HAP-1 (cell line): Measurements from ENCODE around the gene GNS.
"Not testable (repeated sequence)": the region's sequence is repeated elsewhere in the genome, so short reads cannot be mapped to it uniquely, and the experiment has no call there.

ENCODE experiments used
- DNase-seq, 2 experiments: peaks; one replicate each; pipeline ENCODE4 v3.0.0-alpha.2; 2016 to 2020; ENCODE audit warnings: low spot score in 2 of 2
- H3K27me3 ChIP-seq: fragments of 250-450 bp; sonication (Bioruptor Pico); 2 replicates; pipeline ENCODE4 v1.5.1; 2020; ENCODE audit warnings: low read depth, mild to moderate bottlenecking, moderate library complexity
- H3K36me3 ChIP-seq: fragments of 250-450 bp; sonication (Bioruptor Pico); replicated peaks from 2 replicates; pipeline ENCODE4 v1.5.1; 2020; ENCODE audit warnings: mild to moderate bottlenecking
- H3K4me1 ChIP-seq: fragments of 250-450 bp; sonication (Bioruptor Pico); 2 replicates; pipeline ENCODE4 v1.5.1; 2020; ENCODE audit warnings: mild to moderate bottlenecking
- H3K4me3 ChIP-seq: fragments of 250-450 bp; sonication (Bioruptor Pico); 2 replicates; pipeline ENCODE4 v1.5.1; 2020; ENCODE audit warnings: mild to moderate bottlenecking, moderate library complexity
- H3K9me3 ChIP-seq: fragments of 250-450 bp; sonication (Bioruptor Pico); 2 replicates; pipeline ENCODE4 v1.5.1; 2020; ENCODE audit warnings: mild to moderate bottlenecking, moderate library complexity
- in situ Hi-C: fragments of 300-500 bp; cut with MboI; formaldehyde crosslinking; loops from 3 replicates; pipeline ENCODE4 v1.14.3; 2020; ENCODE audit warnings: low sequenced_read_pairs, inconsistent platforms, mixed read lengths

Gene GNS

DNA sequence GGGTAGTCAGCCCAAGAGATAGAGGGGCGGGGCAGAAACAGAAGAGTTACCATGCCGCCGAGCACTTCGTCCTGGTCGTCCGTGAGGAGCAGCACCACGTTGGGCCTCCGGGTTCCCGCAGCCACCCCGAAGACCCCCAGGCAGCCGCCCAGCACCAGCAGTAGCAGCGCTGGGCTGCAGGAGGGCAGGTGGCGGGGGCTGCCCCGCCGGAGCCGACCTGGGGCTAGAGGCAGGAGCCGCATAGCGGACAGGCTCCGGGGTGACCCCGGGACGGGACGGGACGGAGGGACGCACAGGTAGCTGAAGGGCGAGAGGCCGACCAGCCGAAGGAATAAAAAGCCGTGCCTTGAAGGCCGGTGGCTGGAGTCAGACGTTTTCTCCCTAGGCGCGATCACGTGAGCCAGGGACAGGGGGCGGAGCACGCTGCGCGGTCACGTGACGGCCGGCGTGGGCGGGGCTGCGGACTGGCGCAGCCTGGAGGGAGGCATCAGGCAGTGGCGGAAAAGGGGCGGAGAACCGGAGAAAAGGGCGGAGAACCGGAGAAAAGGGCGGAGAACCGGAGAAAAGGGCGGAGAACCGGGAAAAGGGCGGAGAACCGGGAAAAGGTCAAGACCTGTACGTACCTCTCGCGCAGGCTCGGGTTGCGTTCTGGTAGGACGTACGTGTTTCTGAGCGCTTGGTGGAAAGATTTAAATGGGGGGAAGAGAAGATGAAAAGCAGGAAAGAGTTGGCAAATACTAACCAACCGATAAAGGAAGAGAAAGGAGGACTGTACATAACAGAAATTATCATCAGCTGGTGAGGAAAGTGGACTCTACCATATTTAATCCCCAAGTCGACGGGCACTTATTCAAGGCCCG lies at the start of gene GNS:
Gene GNS, minus strand, starts transcription at position 372 of the 860 bp plus-strand sequence. Its CDS starts 130 bp downstream, at position 242.
- DNase-seq: peak; percentile 85 to 95
- in situ Hi-C loops: no loop called here
- H3K4me3 ChIP-seq: peak within 1 kb of the TSS; percentile 95
- no peaks in the 10 kb centered on the region for H3K9me3 ChIP-seq
- peaks cover 9% of the 10 kb centered on the region for H3K4me1 ChIP-seq
- no peaks in the 10 kb centered on the region for H3K27me3 ChIP-seq
- no peaks in the 10 kb centered on the region for H3K36me3 ChIP-seq

GRCh38 chr12:64808110-64808509 lies 48.9 kb upstream of the GNS start:
- Histone ChIP-seq H3K27me3 (no peaks in the 10 kb centered on the region), H3K4me3 (no peak overlapping the region), H3K36me3 (no peaks in the 10 kb centered on the region), H3K9me3 (no peaks in the 10 kb centered on the region), H3K4me1 (no peaks in the 10 kb centered on the region)
- in situ Hi-C loops: no loop called here
- DNase-seq: no peak

DNA sequence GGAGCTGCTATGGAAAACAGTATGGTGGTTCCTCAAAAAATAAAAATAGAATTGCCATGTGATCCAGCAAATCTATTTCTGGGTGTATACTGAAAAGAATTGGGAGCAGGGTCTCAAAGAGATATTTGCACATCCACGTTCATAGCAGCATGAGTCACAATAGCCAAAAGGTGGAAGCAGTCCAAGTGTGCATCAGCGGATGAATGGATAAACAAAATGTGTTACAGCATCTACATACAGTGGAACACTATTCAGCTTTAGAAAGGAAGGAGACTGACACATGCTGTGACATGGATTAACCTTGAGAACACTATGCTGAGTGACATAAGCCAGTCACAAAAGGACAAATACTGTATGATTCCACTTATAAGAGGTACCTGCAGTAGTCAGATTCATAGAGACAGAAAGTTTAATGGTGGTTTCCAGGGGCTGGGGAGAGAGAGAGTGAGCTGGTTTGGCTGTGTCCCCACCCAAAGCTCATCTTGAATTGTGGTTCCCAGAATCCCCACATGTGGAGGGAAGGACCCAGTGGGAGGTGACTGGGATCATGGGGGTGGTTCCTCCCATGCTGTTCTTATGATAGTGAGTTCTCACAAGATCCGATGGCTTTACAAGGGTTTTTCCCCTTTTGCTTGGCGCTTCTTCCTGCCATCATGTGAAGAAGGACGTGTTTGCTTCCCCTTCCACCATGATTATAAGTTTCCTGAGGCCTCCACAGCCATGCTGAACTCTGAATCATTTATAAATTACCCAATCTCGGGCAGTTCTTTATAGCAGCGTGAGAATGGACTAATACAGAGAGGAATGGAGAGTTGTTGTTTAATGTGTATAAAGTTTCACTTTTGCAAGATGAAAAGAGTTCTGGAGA lies 47.6 kb upstream of the GNS start:
- no peaks in the 10 kb centered on the region for H3K4me1 ChIP-seq
- no peaks in the 10 kb centered on the region for H3K36me3 ChIP-seq
- no peak for DNase-seq
- H3K27me3 ChIP-seq: no peaks in the 10 kb centered on the region
- H3K4me3 ChIP-seq: no peak overlapping the region
- in situ Hi-C loops: no loop called here
- H3K9me3 ChIP-seq: no peaks in the 10 kb centered on the region

DNA sequence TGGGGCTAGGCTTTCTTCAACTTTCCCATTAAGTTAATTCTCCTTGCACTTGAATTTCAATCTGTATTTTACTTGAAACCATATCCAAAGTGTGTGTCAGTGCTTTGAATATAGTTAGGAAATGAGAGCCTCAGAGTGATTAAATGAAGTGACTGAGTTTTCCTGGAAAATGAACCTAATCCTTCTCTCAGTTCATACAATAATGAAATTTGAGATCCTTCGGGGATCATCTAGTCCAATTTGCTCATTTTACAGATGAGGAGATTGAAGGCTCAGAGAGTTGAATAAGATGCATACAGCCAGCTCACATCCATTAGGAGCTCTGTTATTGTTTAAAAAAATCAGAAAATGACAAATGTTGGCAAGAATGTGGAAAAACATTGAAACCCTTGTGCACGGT lies 47.0 kb upstream of the GNS start:
- H3K9me3 ChIP-seq: no peaks in the 10 kb centered on the region
- H3K27me3 ChIP-seq: no peaks in the 10 kb centered on the region
- H3K36me3 ChIP-seq: no peaks in the 10 kb centered on the region
- DNase-seq: no peak
- in situ Hi-C loops: no loop called here
- H3K4me1 ChIP-seq: no peaks in the 10 kb centered on the region
- H3K4me3 ChIP-seq: no peak overlapping the region

DNA sequence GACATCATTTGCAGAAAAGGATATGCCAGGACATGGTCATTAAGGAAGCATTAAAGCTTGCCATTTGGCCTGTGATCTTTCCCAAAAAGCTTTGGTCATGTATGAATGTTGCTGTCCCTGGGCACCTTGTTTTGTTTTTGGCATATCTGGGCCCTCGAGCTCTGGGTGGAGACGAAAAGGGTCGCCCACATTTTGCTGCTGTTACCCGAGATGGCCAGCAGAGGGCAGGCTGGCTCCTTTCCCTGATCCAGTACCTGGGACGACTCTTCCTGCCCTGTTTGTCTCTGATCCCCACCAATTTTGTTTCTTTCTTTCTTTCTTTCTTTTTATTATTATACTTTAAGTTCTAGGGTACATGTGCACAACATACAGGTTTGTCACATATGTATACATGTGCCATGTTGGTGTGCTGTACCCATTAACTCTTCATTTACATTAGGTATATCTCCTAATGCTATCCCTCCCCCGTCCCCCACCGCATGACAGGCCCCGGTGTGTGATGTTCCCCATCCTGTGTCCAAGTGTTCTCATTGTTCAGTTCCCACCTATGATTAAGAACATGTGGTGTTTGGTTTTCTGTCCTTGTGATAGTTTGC lies 43.1 kb upstream of the GNS start:
- in situ Hi-C loops, H3K4me3 ChIP-seq, H3K27me3 ChIP-seq, H3K4me1 ChIP-seq, H3K36me3 ChIP-seq, H3K9me3 ChIP-seq: not testable (repeated sequence)
- DNase-seq: peak; percentile 24 to 79

DNA sequence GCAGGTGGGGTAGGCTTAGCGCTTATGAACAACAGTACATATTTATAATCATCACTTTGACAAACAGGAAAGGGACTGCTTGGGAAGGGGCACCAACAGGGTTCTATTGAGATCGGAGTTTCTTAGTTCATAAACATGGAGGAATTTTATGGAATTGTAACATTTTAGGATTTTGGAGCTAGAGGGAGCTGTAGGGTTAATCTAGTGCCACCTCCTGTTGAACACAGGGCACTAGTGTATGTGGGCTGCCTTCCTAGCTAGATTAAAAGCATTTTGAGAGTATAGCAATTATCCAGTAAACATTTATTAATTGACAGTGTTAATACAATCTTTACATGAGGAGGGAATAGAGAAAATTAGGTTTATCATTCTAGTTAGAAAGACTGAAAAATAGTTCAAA lies 42.2 kb upstream of the GNS start:
- no peak for DNase-seq
- Histone ChIP-seq H3K9me3 (no peaks in the 10 kb centered on the region), H3K4me1 (no peaks in the 10 kb centered on the region), H3K36me3 (no peaks in the 10 kb centered on the region), H3K4me3 (no peak overlapping the region), H3K27me3 (no peaks in the 10 kb centered on the region)
- in situ Hi-C loops: no loop called here

- DNase-seq: no peak
- H3K27me3 ChIP-seq: no peaks in the 10 kb centered on the region
- in situ Hi-C loops: no loop called here
- no peaks in the 10 kb centered on the region for H3K36me3 ChIP-seq
- H3K4me3 ChIP-seq: no peak overlapping the region
- H3K4me1 ChIP-seq: no peaks in the 10 kb centered on the region
- no peaks in the 10 kb centered on the region for H3K9me3 ChIP-seq
Observed at GRCh38 chr12:64800640-64801039, 41.4 kb upstream of the GNS start.

DNA sequence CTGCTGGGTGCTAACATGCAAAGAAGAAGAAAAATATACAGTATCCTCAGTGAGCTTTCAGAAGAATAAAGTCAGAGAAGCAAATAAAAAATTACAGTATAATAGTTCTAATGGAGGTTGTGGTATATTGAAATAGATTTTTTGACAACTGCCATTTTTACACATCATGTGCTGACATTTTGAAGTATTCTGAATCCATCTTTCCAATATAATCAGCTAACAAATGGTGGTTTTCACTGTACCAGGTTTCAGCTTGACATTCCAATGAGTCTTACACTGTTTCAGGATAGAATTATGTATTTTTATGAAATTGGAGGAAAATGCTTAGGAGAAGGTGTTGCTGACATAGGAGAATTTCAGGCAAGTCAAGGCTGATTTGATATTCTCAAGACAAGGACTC lies 39.0 kb upstream of the GNS start:
- no peaks in the 10 kb centered on the region for H3K27me3 ChIP-seq
- H3K4me3 ChIP-seq: no peak overlapping the region
- H3K36me3 ChIP-seq: no peaks in the 10 kb centered on the region
- in situ Hi-C loops: no loop called here
- no peak for DNase-seq
- H3K4me1 ChIP-seq: no peaks in the 10 kb centered on the region
- no peaks in the 10 kb centered on the region for H3K9me3 ChIP-seq

- in situ Hi-C loops: no loop called here
- no peaks in the 10 kb centered on the region for H3K4me1 ChIP-seq
- no peak for DNase-seq
- H3K4me3 ChIP-seq: no peak overlapping the region
- H3K27me3 ChIP-seq: no peaks in the 10 kb centered on the region
- no peaks in the 10 kb centered on the region for H3K36me3 ChIP-seq
- no peaks in the 10 kb centered on the region for H3K9me3 ChIP-seq
Observed at GRCh38 chr12:64797156-64797555, 38.0 kb upstream of the GNS start.

GRCh38 chr12:64796205-64796845 lies 37.1 kb upstream of the GNS start:
- Histone ChIP-seq H3K27me3 (no peaks in the 10 kb centered on the region), H3K4me1 (no peaks in the 10 kb centered on the region), H3K36me3 (no peaks in the 10 kb centered on the region), H3K4me3 (no peak overlapping the region), H3K9me3 (no peaks in the 10 kb centered on the region)
- in situ Hi-C loops: no loop called here
- peak; percentile 85 for DNase-seq

GRCh38 chr12:64794305-64794704 lies 35.1 kb upstream of the GNS start:
- DNase-seq: no peak
- no peaks in the 10 kb centered on the region for H3K9me3 ChIP-seq
- H3K27me3 ChIP-seq: no peaks in the 10 kb centered on the region
- H3K4me1 ChIP-seq: no peaks in the 10 kb centered on the region; the same call in 1 of the 2 replicates
- in situ Hi-C loops: no loop called here
- H3K4me3 ChIP-seq: no peak overlapping the region
- no peaks in the 10 kb centered on the region for H3K36me3 ChIP-seq

- H3K36me3 ChIP-seq: no peaks in the 10 kb centered on the region
- no peaks in the 10 kb centered on the region for H3K27me3 ChIP-seq
- no peak for DNase-seq
- H3K4me3 ChIP-seq: no peak overlapping the region
- H3K4me1 ChIP-seq: peaks cover 3% of the 10 kb centered on the region
- no peaks in the 10 kb centered on the region for H3K9me3 ChIP-seq
- in situ Hi-C loops: no loop called here
Observed at GRCh38 chr12:64793610-64794009, 34.4 kb upstream of the GNS start.

- in situ Hi-C loops: no loop called here
- no peaks in the 10 kb centered on the region for H3K9me3 ChIP-seq
Observed at GRCh38 chr12:64792128-64792527, 32.9 kb upstream of the GNS start.

More at GRCh38 chr12:64792128-64792527, 32.9 kb upstream of the GNS start:
- no peak for DNase-seq
- Histone ChIP-seq H3K27me3 (no peaks in the 10 kb centered on the region), H3K4me1 (peaks cover 17% of the 10 kb centered on the region), H3K36me3 (peaks cover 2% of the 10 kb centered on the region; the same call in 1 of the 2 replicates), H3K4me3 (no peak overlapping the region)
